GM18502 (cell line): ENCODE measurements around the gene ZCCHC13.
"Not testable (repeated sequence)": the region's sequence is repeated elsewhere in the genome, so short reads cannot be mapped to it uniquely, and the experiment has no call there.

ENCODE experiments used
- ATAC-seq: cut with Tn5 transposase; IDR thresholded peaks from one replicate; pipeline ENCODE4 v1.9.1; 2021; ENCODE audit warnings: mild to moderate bottlenecking; ENCODE audit not compliant: unreplicated experiment, poor library complexity

Gene ZCCHC13

GRCh38 chrX:74304016-74304415 lies at the start of gene ZCCHC13:
TSS of gene ZCCHC13 (plus strand) at chrX:74304180. CDS start at chrX:74304267, 87 bp downstream.
- ATAC-seq, result no peak

DNA sequence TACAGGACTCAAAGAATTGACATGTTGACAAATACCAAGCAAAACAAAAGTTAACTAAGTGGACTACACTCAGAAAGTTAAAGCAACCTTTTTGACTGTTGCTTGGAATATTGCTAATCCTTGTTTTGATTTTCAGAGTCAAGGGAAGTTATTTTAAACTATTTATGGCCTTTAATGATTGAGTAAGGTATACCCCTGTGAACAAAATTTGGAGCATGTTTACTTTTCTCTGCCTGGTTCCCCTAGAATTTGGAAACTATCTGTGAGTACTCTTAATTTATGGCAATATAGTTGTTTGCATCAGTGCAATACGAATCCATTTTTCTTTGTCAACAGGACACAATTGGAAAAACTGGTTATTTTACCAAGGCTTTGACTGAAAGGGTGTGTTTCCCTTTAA lies 45.9 kb upstream of the ZCCHC13 start:
- ATAC-seq, result not testable (repeated sequence)

GRCh38 chrX:74259885-74260491 lies 44.0 kb upstream of the ZCCHC13 start:
- ATAC-seq, result no peak

- ATAC-seq, result no peak
Observed at GRCh38 chrX:74262452-74263209, 41.3 kb upstream of the ZCCHC13 start.

DNA sequence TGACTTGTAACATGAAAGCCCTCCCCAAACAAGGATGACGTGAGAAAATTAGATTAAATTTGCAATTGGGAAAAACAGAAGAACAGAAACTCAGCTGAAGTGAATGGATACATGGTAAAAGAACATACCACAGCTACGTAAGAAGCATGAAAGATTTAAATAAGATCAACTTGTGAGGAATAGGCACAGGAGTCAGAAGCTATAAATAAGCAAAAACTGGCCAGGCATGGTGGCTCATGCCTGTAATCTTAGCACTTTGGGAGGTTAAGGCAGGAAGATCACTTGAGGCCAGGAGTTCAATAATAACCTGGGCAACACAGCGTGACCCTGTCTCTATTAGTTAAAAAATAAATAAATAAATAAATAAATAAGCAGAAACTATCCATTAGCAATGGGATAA lies 33.6 kb upstream of the ZCCHC13 start:
- ATAC-seq, result no peak

DNA sequence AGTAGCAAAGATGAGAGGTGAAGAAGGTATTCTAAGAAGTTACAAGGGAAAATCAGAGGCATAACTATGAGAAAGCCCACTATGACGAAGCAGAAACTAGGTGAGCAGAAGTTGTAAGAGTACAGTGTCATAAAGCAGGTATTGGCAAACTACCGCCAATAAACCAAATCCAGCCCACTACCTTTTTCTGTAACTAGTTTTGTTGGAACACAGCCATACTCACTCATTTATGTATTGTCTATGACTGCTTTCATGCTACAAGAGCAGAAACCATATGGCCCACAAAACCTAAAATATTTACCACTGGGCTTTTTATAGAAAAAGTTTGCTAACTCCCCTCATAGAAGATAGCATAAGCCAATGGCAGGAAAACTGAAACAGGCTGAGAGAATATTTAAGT lies 31.8 kb upstream of the ZCCHC13 start:
- ATAC-seq, result peak; percentile 80

DNA sequence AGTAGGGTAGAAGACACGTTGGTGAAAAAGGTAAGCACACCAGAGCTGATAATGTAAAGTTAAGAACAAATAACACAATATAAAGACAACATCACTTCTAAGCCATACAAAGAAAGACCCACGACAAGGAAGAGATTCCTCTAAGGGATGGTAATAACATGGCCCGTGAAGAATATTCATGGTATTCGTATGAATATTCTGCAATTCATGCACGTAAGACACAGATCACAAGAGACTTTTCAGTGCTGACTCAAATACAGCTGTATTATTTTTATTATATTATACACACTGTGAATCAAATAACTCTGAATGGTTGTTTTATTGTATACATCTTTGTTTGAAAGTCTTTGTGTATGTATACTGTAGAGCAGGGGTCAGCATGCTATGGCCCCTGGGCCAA lies 29.5 kb upstream of the ZCCHC13 start:
- no peak for ATAC-seq

DNA sequence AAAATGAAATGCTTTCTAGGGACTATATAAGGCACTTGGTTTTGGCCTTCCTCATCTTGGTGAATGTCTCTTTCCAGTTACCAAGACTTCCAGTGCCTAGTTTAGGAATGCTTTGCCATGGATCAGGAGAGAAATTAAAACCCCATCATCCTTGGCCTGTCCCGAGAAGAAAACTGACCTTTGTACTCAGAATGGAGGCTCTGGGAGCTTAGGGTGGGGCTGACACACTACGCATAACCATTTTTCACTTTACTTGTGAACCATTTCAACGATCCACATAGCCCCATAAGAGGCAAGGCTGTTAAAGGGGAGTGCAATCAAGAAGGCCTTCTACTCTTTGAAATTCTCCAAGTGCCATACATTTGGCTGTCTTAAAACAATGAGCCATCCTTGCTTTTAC lies 26.7 kb upstream of the ZCCHC13 start:
- no peak for ATAC-seq

- ATAC-seq, result no peak
Observed at GRCh38 chrX:74277846-74278245, 26.1 kb upstream of the ZCCHC13 start.

GRCh38 chrX:74280759-74281158 lies 23.2 kb upstream of the ZCCHC13 start:
- peak; percentile 70 for ATAC-seq

DNA sequence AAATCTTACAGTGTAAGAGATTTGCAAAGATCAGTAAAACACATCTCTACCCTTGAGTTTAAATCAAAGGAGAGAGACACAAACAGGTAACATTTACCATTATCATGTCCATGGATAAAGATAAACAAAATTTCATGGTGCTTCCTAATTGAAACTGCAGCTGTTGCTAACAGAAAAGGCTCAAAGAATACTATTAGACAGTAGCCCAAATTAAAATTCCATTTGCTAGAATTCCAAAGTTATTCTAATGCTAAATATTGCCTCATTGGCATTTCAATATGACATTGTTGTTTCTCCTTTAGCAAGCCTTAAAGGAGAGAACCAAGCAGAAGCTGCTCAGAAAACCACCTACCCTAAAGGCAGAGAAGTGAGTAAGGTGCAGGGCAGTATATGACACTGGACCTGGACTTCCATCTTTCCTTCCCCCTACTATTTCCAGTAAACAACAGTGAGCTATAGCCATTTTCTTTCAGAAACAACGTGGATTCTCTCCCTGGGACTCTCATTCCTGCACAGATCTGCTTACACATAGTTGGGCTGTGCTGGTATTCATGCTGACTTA lies 19.5 kb upstream of the ZCCHC13 start:
- no peak for ATAC-seq

DNA sequence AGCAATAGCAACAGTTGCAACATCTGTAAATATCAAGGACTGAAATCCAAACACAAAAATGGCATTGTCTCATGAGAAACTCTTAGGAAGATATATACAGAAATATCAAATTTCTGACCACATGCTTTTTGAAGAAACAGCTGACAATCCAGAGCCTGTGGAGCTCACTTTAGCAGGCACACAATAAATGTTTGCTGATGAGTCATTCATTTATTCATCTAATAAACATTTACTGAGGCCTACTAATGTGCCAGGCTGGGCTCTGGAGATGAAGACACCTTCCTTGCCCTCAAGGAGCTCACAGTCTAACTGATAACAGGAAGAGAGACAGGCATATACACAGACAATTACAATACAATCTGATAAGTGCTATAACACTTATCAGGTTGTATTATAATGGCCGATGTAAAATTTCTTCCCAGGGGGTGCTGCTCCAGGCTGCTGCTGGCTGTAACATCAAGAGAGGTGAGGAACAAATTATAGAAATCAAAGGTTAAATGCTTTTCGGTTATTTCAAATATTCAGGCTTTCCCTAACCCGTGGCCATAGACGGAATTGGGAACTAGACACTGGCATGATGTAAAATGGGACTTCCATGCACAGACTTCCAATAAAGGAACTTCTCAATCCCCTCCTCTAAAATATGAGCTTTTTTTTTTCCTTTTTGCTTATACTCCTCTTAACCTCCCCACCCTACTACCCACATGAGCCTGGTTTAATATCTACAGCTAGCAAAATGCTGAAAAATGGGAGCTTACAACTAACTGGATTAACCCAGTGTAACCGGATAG lies 16.8 kb upstream of the ZCCHC13 start:
- ATAC-seq, result no peak

GRCh38 chrX:74291577-74291963 lies 12.4 kb upstream of the ZCCHC13 start:
- ATAC-seq, result no peak

DNA sequence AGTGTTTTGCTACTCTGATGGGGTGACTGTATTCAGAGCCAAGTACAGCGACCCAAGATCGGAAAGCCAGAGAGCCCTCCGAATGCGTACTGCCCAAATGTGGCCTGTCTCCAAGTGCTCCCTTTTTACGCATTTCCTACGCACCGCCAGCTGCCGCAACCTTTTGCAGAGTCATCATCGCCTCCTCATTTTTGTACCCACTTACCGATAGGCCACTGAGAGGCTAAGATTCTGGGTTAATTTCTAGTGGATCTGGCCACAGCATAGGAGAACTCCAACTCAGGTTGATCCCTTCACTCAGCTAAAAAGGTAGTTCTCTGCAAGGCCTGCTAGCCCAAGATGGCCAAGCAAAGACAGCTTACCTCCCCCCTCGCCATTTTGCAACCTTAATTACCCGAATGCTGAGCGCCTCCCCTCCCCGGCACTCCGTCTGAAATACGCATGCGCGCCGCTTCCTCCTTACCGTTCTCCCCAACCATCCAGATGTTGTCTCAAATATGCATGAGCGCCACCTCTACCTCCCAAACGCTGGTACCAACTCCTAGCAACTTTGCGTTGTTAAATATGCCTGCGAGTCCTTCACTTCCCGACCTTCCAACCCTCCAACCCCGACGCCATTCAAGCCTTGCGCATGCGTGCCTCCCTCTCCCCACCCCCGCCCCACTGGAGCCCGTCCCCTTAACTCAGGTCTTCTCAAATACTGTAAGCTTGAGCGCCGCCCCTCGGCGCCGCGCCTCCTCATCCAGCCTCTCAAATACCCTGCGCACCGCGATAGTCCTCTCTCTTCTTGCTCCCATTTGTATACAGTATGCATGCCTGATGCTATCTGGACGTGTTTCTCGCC lies 11.8 kb upstream of the ZCCHC13 start:
- peak; percentile 90 for ATAC-seq

GRCh38 chrX:74292808-74293123 lies 11.2 kb upstream of the ZCCHC13 start:
- ATAC-seq, result no peak

GRCh38 chrX:74293343-74293946 lies 10.5 kb upstream of the ZCCHC13 start:
- peak; percentile 39 for ATAC-seq

GRCh38 chrX:74295101-74295500 lies 8.9 kb upstream of the ZCCHC13 start:
- no peak for ATAC-seq

DNA sequence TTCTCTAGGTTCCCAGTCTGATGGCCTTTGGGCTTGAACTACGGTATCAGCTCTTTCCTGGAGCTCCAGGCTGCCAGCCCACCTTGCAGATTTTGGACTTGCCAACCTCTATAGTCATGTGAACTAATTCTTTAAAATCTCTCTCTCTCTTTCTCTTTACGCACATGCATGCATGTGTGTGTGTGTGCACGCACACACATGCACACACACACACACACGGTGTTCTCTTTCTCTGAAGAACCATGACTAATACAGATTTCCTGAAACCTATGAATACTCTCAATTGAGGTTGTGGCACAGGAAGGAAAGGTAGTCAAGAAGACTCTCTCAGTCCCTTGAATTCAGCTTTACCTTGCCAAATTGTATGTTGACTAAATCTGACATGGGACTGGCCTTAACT lies 6.2 kb upstream of the ZCCHC13 start:
- ATAC-seq, result no peak

- ATAC-seq, result no peak
Observed at GRCh38 chrX:74300869-74301268, 3.1 kb upstream of the ZCCHC13 start.

DNA sequence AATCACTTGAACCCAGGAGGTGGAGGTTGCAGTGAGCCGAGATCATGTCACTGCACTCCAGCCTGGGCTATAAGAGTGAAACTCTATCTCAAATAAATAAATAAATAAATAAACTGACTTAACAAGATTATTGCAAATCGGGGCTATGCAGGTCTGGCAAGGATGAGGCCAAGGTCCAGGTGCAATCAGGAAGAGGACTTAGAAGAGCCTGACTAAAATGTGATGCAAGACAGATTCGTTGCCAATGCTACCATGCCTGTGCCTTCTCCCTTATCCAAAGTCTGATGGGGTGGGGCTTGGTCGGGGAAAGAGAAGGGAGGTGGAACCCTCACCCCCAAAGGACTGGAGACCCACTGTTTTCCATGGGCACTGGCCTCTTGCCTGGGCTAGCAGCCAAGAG lies 14.7 kb downstream of the ZCCHC13 start:
- no peak for ATAC-seq
